H1 (cell line): Measurements from ENCODE around the gene SLC19A1. TPM values are rescaled to one million over a fixed set of nuclear protein-coding genes. Genes with fewer than 3 reads are reported as not detected.

Source experiments
- CTCF ChIA-PET: fragments of 300-600 bp; sonication (Branson Sonifier 250); formaldehyde crosslinking; loops from one replicate; lab custom pipeline; 2021; ENCODE audit not compliant: partially characterized antibody; lab: Charles Lee
- POLR2A ChIA-PET: fragments of 300-600 bp; sonication (Branson Sonifier 250); formaldehyde crosslinking; loops from one replicate; lab custom pipeline; 2021; ENCODE audit warnings: inconsistent platforms; ENCODE audit not compliant: partially characterized antibody; lab: Charles Lee
- DNase-seq, 2 experiments: peaks; one replicate each; pipeline versions ENCODE4 v3.0.0 to v3.0.0-alpha.2; 2010 to 2022; ENCODE audit warnings: low spot score in 2 of 2, low read depth in 1 of 2, mixed read lengths in 1 of 2
- FAIRE-seq: peaks from 2 replicates; lab custom pipeline; 2011; peaks lifted over from hg19 to GRCh38; lab: Jason Lieb, UNC
- H2AFZ ChIP-seq: 2 replicates; pipeline ENCODE4 v1.8.1; 2012; ENCODE audit warnings: low read length, inconsistent platforms
- H2AK5ac ChIP-seq: 2 replicates; pipeline ENCODE4 v1.6.1; 2013; ENCODE audit warnings: low read depth, low read length
- H2BK120ac ChIP-seq: replicated peaks from 2 replicates; pipeline ENCODE3; 2013; ENCODE audit warnings: low read depth, low read length, inconsistent platforms
- H2BK12ac ChIP-seq: 2 replicates; pipeline ENCODE4 v1.6.1; 2013; ENCODE audit warnings: low read depth, low read length
- H2BK15ac ChIP-seq: 2 replicates; pipeline ENCODE4 v1.6.1; 2013; ENCODE audit warnings: low read length
- H2BK20ac ChIP-seq: 2 replicates; pipeline ENCODE4 v1.6.1; 2013; ENCODE audit warnings: low read length
- H2BK5ac ChIP-seq: 2 replicates; pipeline ENCODE4 v1.6.1; 2013; ENCODE audit warnings: low read depth, low read length
- H3K14ac ChIP-seq: 2 replicates; pipeline ENCODE4 v1.6.1; 2013; ENCODE audit warnings: inconsistent platforms; ENCODE audit not compliant: insufficient read length
- H3K18ac ChIP-seq: 2 replicates; pipeline ENCODE4 v1.6.1; 2013; ENCODE audit warnings: low read length; ENCODE audit errors: extremely low read depth
- H3K23ac ChIP-seq: 2 replicates; pipeline ENCODE4 v1.6.1; 2013; ENCODE audit warnings: inconsistent platforms; ENCODE audit not compliant: insufficient read length
- H3K23me2 ChIP-seq: 2 replicates; pipeline ENCODE4 v1.6.1; 2013; ENCODE audit warnings: low read depth, low read length
- H3K27ac ChIP-seq: 2 replicates; pipeline ENCODE4 v1.6.1; 2011; ENCODE audit warnings: low read depth, low read length, inconsistent platforms
- H3K27me3 ChIP-seq, 4 experiments: replicated peaks in 1 of 4; 1 replicate in 1 of 4; 2 replicates in 3 of 4; pipeline versions ENCODE4 v1.6.1 to v1.8.1; 2011 to 2013; ENCODE audit warnings: low read length in 3 of 4, mild to moderate bottlenecking in 3 of 4, inconsistent platforms in 2 of 4, mixed read lengths in 2 of 4, moderate library complexity in 1 of 4; ENCODE audit not compliant: control insufficient read depth in 3 of 4, insufficient read depth in 3 of 4; ENCODE audit errors: extremely low read depth in 1 of 4
- H3K36me3 ChIP-seq, 4 experiments: 2 replicates each; pipeline versions ENCODE4 v1.6.1 to v1.8.1; 2011 to 2013; ENCODE audit warnings: mild to moderate bottlenecking in 4 of 4, low read length in 3 of 4, moderate library complexity in 2 of 4, control low read depth in 1 of 4, inconsistent platforms in 1 of 4; ENCODE audit not compliant: insufficient read depth in 4 of 4, control insufficient read depth in 2 of 4
- H3K4ac ChIP-seq: replicated peaks from 2 replicates; pipeline ENCODE3; 2013; ENCODE audit warnings: low read length, low read depth, mixed read lengths, inconsistent platforms; ENCODE audit not compliant: insufficient read length
- H3K4me1 ChIP-seq, 4 experiments: replicated peaks in 1 of 4; 1 replicate in 1 of 4; 2 replicates in 3 of 4; pipeline versions ENCODE4 v1.6.1 to v1.8.1; 2011 to 2013; ENCODE audit warnings: low read length in 3 of 4, inconsistent platforms in 2 of 4, mixed read lengths in 1 of 4; ENCODE audit not compliant: insufficient read depth in 4 of 4, control insufficient read depth in 3 of 4
- H3K4me2 ChIP-seq, 2 experiments: 2 replicates each; pipeline versions ENCODE4 v1.6.1 to v1.8.1; 2011 to 2013; ENCODE audit warnings: low read depth in 2 of 2, low read length in 2 of 2, control low read depth in 1 of 2, inconsistent platforms in 1 of 2, mild to moderate bottlenecking in 1 of 2; ENCODE audit not compliant: insufficient read depth in 1 of 2
- H3K4me3 ChIP-seq, 4 experiments: fragments of 200-600, 300-600 bp in 1 of 4; sonication (generic), shearing (Covaris generic), sonication (Bioruptor Twin) in 1 of 4; 2 replicates each; pipeline versions ENCODE4 v1.5.1 to v1.8.1; 2011 to 2016; ENCODE audit warnings: low read length in 4 of 4, low read depth in 3 of 4, control low read depth in 2 of 4, inconsistent platforms in 2 of 4, mild to moderate bottlenecking in 2 of 4, mixed read lengths in 1 of 4, moderate library complexity in 1 of 4; ENCODE audit not compliant: insufficient read depth in 2 of 4; ENCODE audit errors: extremely low read depth in 1 of 4
- H3K56ac ChIP-seq: replicated peaks from 2 replicates; pipeline ENCODE3; 2013; ENCODE audit warnings: low read depth, mild to moderate bottlenecking, mixed read lengths, low read length, inconsistent platforms; ENCODE audit not compliant: insufficient read length
- H3K79me1 ChIP-seq: 2 replicates; pipeline ENCODE4 v1.6.1; 2013; ENCODE audit warnings: low read depth, low read length, control low read depth
- H3K79me2 ChIP-seq, 2 experiments: 2 replicates each; pipeline versions ENCODE4 v1.6.1 to v1.8.1; 2012 to 2013; ENCODE audit warnings: low read length in 2 of 2, mild to moderate bottlenecking in 2 of 2, inconsistent platforms in 1 of 2; ENCODE audit not compliant: insufficient read depth in 2 of 2, control insufficient read depth in 1 of 2
- H3K9ac ChIP-seq, 4 experiments: replicated peaks in 1 of 4; 1 replicate in 1 of 4; 2 replicates in 3 of 4; pipeline versions ENCODE4 v1.6.1 to v1.8.1; 2011 to 2013; ENCODE audit warnings: low read depth in 3 of 4, low read length in 3 of 4, control low read depth in 2 of 4, mild to moderate bottlenecking in 2 of 4, moderate library complexity in 2 of 4, inconsistent platforms in 1 of 4; ENCODE audit errors: extremely low read depth in 1 of 4
- H3K9me3 ChIP-seq, 2 experiments: 2 replicates each; pipeline versions ENCODE4 v1.6.1 to v1.8.1; 2012 to 2013; ENCODE audit warnings: mild to moderate bottlenecking in 2 of 2, moderate library complexity in 2 of 2, control low read depth in 1 of 2, inconsistent platforms in 1 of 2, low read depth in 1 of 2, low read length in 1 of 2, mixed read lengths in 1 of 2; ENCODE audit not compliant: insufficient read depth in 2 of 2
- H4K20me1 ChIP-seq, 2 experiments: replicated peaks in 1 of 2; 2 replicates each; pipeline versions ENCODE3 to v1.8.1; 2011 to 2013; ENCODE audit warnings: inconsistent platforms in 2 of 2, low read length in 2 of 2, mild to moderate bottlenecking in 1 of 2; ENCODE audit not compliant: insufficient read depth in 2 of 2, control insufficient read depth in 1 of 2
- H4K5ac ChIP-seq: 2 replicates; pipeline ENCODE4 v1.6.1; 2013; ENCODE audit warnings: low read length, low read depth, mixed read lengths, inconsistent platforms; ENCODE audit not compliant: insufficient read length
- H4K8ac ChIP-seq: 2 replicates; pipeline ENCODE4 v1.8.0; 2013; ENCODE audit warnings: mild to moderate bottlenecking, moderate library complexity, low read length, inconsistent platforms; ENCODE audit not compliant: insufficient read depth; ENCODE audit errors: extremely low read depth
- H4K91ac ChIP-seq: replicated peaks from 2 replicates; pipeline ENCODE3; 2013; ENCODE audit warnings: low read length, mixed read lengths, inconsistent platforms; ENCODE audit not compliant: insufficient read length
- ATF2 ChIP-seq: IDR thresholded peaks from 2 replicates; pipeline ENCODE4 v1.6.1; 2012; ENCODE audit warnings: low read length, inconsistent platforms
- CHD1 ChIP-seq: IDR thresholded peaks from 2 replicates; pipeline ENCODE4 v1.6.1; 2012; ENCODE audit warnings: low read depth, low read length, improper control_type of control experiment
- KDM1A ChIP-seq: fragments of 200-600, 300-600 bp; sonication (generic); IDR thresholded peaks from 2 replicates; pipeline ENCODE4 v1.7.1; 2016; ENCODE audit warnings: mild to moderate bottlenecking, low read length, borderline replicate concordance
- NANOG ChIP-seq: IDR thresholded peaks from 2 replicates; pipeline ENCODE4 v1.6.1; 2011; ENCODE audit warnings: low read length, low read depth, mild to moderate bottlenecking, inconsistent platforms; ENCODE audit not compliant: insufficient read depth, poor library complexity, severe bottlenecking
- PHF8 ChIP-seq: fragments of 200-600 bp; sonication (generic); conservative IDR thresholded peaks from 2 replicates; pipeline ENCODE4 v1.7.1; 2012; ENCODE audit warnings: low read depth, mild to moderate bottlenecking, inconsistent platforms, low read length, moderate library complexity
- POLR2A ChIP-seq, 2 experiments: IDR thresholded peaks; 1 replicate in 1 of 2; 2 replicates in 1 of 2; pipeline ENCODE4 v1.6.1; 2011; ENCODE audit warnings: low read depth in 2 of 2, low read length in 2 of 2, mild to moderate bottlenecking in 2 of 2; ENCODE audit errors: control extremely low read depth in 1 of 2
- POLR2AphosphoS5 ChIP-seq: IDR thresholded peaks from 2 replicates; pipeline ENCODE4 v1.6.1; 2011; ENCODE audit warnings: low read depth, low read length
- RBBP5 ChIP-seq: IDR thresholded peaks from 2 replicates; pipeline ENCODE4 v1.7.1; 2012; ENCODE audit warnings: low read depth, mild to moderate bottlenecking, inconsistent platforms, low read length, moderate library complexity, borderline replicate concordance
- SAP30 ChIP-seq: fragments of 300-600 bp; sonication (generic); IDR thresholded peaks from 2 replicates; pipeline ENCODE4 v1.7.1; 2012; ENCODE audit warnings: low read length, moderate library complexity, mild to moderate bottlenecking, inconsistent platforms; ENCODE audit not compliant: insufficient read depth, insufficient replicate concordance
- TAF1 ChIP-seq: IDR thresholded peaks from 2 replicates; pipeline ENCODE4 v1.6.1; 2011; ENCODE audit warnings: mild to moderate bottlenecking, low read depth, low read length
- TBP ChIP-seq: IDR thresholded peaks from 2 replicates; pipeline ENCODE4 v1.6.1; 2011; ENCODE audit warnings: low read depth, low read length, improper control_type of control experiment
- WGBS, 2 experiments: shearing (Covaris generic) in 1 of 2; methylation state at CpG; one replicate each; pipeline versions ENCODE4 v1.1.6 to v1.1.7; 2013 to 2015; ENCODE audit warnings: low lambda C conversion rate in 2 of 2, mixed read lengths in 2 of 2, inconsistent platforms in 1 of 2, low coverage in 1 of 2, missing lambda C conversion rate in 1 of 2; ENCODE audit not compliant: insufficient replicate concordance in 2 of 2, insufficient coverage in 1 of 2, insufficient read length in 1 of 2; ENCODE audit errors: extremely low coverage in 1 of 2, missing lambda C conversion rate in 1 of 2; 5-methylcytosine and 5-hydroxymethylcytosine counted together
- polyA plus RNA-seq, 7 experiments: library from polyadenylated mRNA; depleted of rRNA in 3 of 7; stranded (reverse) in 5 of 7; unstranded in 2 of 7; fragments of >200 nt in 5 of 7; fragments of 200-250 nt in 2 of 7; gene quantifications; 1 replicate in 5 of 7; 2 replicates in 1 of 7; 4 replicates in 1 of 7; pipeline versions ENCODE4 v1.2.1 to v1.2.3, GENCODE V29; 2011 to 2013; ENCODE audit warnings: missing spikeins in 2 of 7, mixed read lengths in 2 of 7
- total RNA-seq: library from RNA; stranded (reverse); fragmentation: NEBNext Ultra II Directional; extraction: Animal tissue kit (Norgen Biotek cat#: 25700); gene quantifications from 2 replicates; pipeline ENCODE4 v1.2.1, GENCODE V29; 2021

The SLC19A1 gene
- total and polyA plus RNA-seq, 2 of the 8 experiments (the other 6 are each of a cell fraction or from before 2014, with no cell fraction given), result 31.6 to 43.8 TPM

GRCh38 chr21:45534636-45535331 lies 7.5 kb downstream of the SLC19A1 start:
- FAIRE-seq (no peak), DNase-seq (peak in 1 of 2 experiments; percentile 41)
- Histone ChIP-seq H3K36me3 (peaks cover 7 to 24% (median 8%) of the 10 kb centered on the region in 4 experiments; a peak in 5 of 8 replicates), H3K23ac (no peak overlapping the region), H3K9me3 (no peaks in the 10 kb centered on the region; a peak in 1 of 4 replicates), H3K23me2 (peaks cover 6% of the 10 kb centered on the region), H4K91ac (no peak overlapping the region), H3K27me3 (no peaks in the 10 kb centered on the region; a peak in 1 of 7 replicates), H4K5ac (no peak overlapping the region), H2AFZ (no peak overlapping the region), H2BK15ac (no peak overlapping the region), H3K4me1 (peaks cover 0 to 2% (median 0%) of the 10 kb centered on the region in 4 experiments; a peak in 2 of 7 replicates), H4K20me1 (peaks cover 10 to 29% of the 10 kb centered on the region in 2 experiments), H2BK12ac (no peak overlapping the region), H2BK120ac (no peak overlapping the region), H3K9ac (no peak overlapping the region), H3K4ac (no peak overlapping the region), H3K79me1 (peaks cover 8% of the 10 kb centered on the region), H3K14ac (no peak overlapping the region), H2BK5ac (no peak overlapping the region), H3K18ac (no peak overlapping the region), H2AK5ac (no peak overlapping the region), H3K79me2 (peaks cover 0 to 15% of the 10 kb centered on the region in 2 experiments; a peak in 1 of 4 replicates), H3K27ac (no peak overlapping the region), H2BK20ac (no peak overlapping the region), H4K8ac (peak overlapping the region; percentile 51), H3K4me3 (no peak overlapping the region), H3K56ac (no peak overlapping the region), H3K4me2 (no peak overlapping the region)
- ChIA-PET CTCF (interaction anchor here (0.9 to 1.6 kb wide), 2 partner anchors 121 to 435 kb away, joined by 3 read pairs; no protein-coding TSS in a partner anchor), POLR2A (interaction anchor here (1.1 to 1.6 kb wide), 2 partner anchors 9 to 18 kb away, joined by 3 to 4 read pairs; no protein-coding TSS in a partner anchor)
- WGBS, 2 experiments, result 86% methylated on average over 25 of the region's 28 CpGs; no CpG with 5 or more reads in 1 of the 2 experiments
- no peak for TF ChIP-seq POLR2A (IDR thresholded peaks at IDR 0.05; ENCODE audit: control extremely low read depth in 1 of 2, low read depth in 2 of 2, low read length in 2 of 2)
- no peak for TF ChIP-seq PHF8
- TF ChIP-seq ATF2, result no peak
- TF ChIP-seq NANOG, result no peak
- TF ChIP-seq TBP, result no peak
- TF ChIP-seq TAF1, result no peak
- TF ChIP-seq RBBP5, result no peak
- TF ChIP-seq SAP30, result no peak
- TF ChIP-seq POLR2AphosphoS5, result no peak
- no peak for TF ChIP-seq KDM1A
- TF ChIP-seq CHD1, result no peak
